IMR-90 (cell line): ENCODE results near the gene BCAS4. TPM values are rescaled to one million over a fixed set of nuclear protein-coding genes. Genes with fewer than 3 reads are reported as not detected.

Experiments used
- ATAC-seq: fragments of 200-7000 bp; cut with Tn5 transposase; 2 replicates; pipeline ENCODE4 v1.9.1; 2020; ENCODE audit warnings: low read depth, mild to moderate bottlenecking, moderate library complexity
- BruUV-seq: library from RNA; stranded (reverse); fragments of 400-500 nt; replicated peaks from 2 replicates; lab custom pipeline; 2021; lab: Mats Ljungman, UMichigan
- CTCF ChIA-PET: fragments of 300-600 bp; formaldehyde crosslinking; extraction: SDS; loops from one replicate; lab custom pipeline; 2021; ENCODE audit warnings: antibody characterized with exemption; lab: Yijun Ruan, JAX
- POLR2A ChIA-PET: fragments of 300-600 bp; sonication (Branson Sonifier 250); formaldehyde crosslinking; loops from one replicate; lab custom pipeline; 2022; ENCODE audit warnings: antibody characterized with exemption; ENCODE audit not compliant: unreplicated experiment; lab: Charles Lee
- DNase-seq: peaks from one replicate; pipeline ENCODE4 v3.0.0; 2013
- H2AFZ ChIP-seq: replicated peaks from 2 replicates; pipeline ENCODE3; 2013; ENCODE audit warnings: low read length, mild to moderate bottlenecking; ENCODE audit not compliant: poor library complexity
- H2AK5ac ChIP-seq: 2 replicates; pipeline ENCODE4 v1.6.1; 2013; ENCODE audit warnings: low read depth, low read length, inconsistent platforms
- H2AK9ac ChIP-seq: replicated peaks from 2 replicates; pipeline ENCODE3; 2013; ENCODE audit warnings: mild to moderate bottlenecking, low read depth, low read length, moderate library complexity; ENCODE audit not compliant: poor library complexity
- H2BK120ac ChIP-seq: 2 replicates; pipeline ENCODE4 v1.6.1; 2013; ENCODE audit warnings: low read depth, low read length, inconsistent platforms
- H2BK15ac ChIP-seq: 3 replicates; pipeline ENCODE4 v1.6.1; 2013; ENCODE audit warnings: low read depth, low read length, inconsistent platforms
- H2BK20ac ChIP-seq: 2 replicates; pipeline ENCODE4 v1.6.1; 2013; ENCODE audit warnings: low read depth, mild to moderate bottlenecking, inconsistent platforms, low read length, moderate library complexity
- H2BK5ac ChIP-seq: 2 replicates; pipeline ENCODE4 v1.6.1; 2013; ENCODE audit warnings: mild to moderate bottlenecking, low read depth, low read length, inconsistent platforms; ENCODE audit not compliant: poor library complexity, severe bottlenecking
- H3K14ac ChIP-seq: replicated peaks from 2 replicates; pipeline ENCODE4 v1.6.1; 2013; ENCODE audit warnings: low read depth, low read length, inconsistent platforms
- H3K18ac ChIP-seq: 2 replicates; pipeline ENCODE4 v1.6.1; 2013; ENCODE audit warnings: low read depth, low read length, control low read depth
- H3K23ac ChIP-seq: 2 replicates; pipeline ENCODE4 v1.6.1; 2013; ENCODE audit warnings: low read depth, low read length, inconsistent platforms
- H3K27ac ChIP-seq: 2 replicates; pipeline ENCODE4 v1.5.1; 2013; ENCODE audit warnings: mild to moderate bottlenecking, control low read depth, low read length; ENCODE audit not compliant: insufficient read depth
- H3K27me3 ChIP-seq: 2 replicates; pipeline ENCODE4 v1.6.1; 2013; ENCODE audit warnings: low read length; ENCODE audit not compliant: control insufficient read depth, insufficient read depth
- H3K36me3 ChIP-seq: 2 replicates; pipeline ENCODE4 v1.6.1; 2013; ENCODE audit warnings: low read length, mixed read lengths; ENCODE audit not compliant: control insufficient read depth, insufficient read depth
- H3K4ac ChIP-seq: 2 replicates; pipeline ENCODE4 v1.6.1; 2013; ENCODE audit warnings: low read depth, low read length, inconsistent platforms
- H3K4me1 ChIP-seq: 2 replicates; pipeline ENCODE4 v1.6.1; 2013; ENCODE audit warnings: low read length, mixed read lengths; ENCODE audit not compliant: control insufficient read depth, insufficient read depth
- H3K4me2 ChIP-seq: 2 replicates; pipeline ENCODE4 v1.6.1; 2013; ENCODE audit warnings: low read depth, mild to moderate bottlenecking, control low read depth, low read length, moderate library complexity
- H3K4me3 ChIP-seq: 2 replicates; pipeline ENCODE4 v1.5.1; 2013; ENCODE audit warnings: low read depth, mild to moderate bottlenecking, control low read depth, low read length, moderate library complexity; ENCODE audit not compliant: insufficient read depth
- H3K56ac ChIP-seq: 2 replicates; pipeline ENCODE4 v1.6.1; 2013; ENCODE audit warnings: low read length, inconsistent platforms; ENCODE audit not compliant: insufficient read depth; ENCODE audit errors: extremely low read depth
- H3K79me1 ChIP-seq, 2 experiments: 2 replicates each; pipeline ENCODE4 v1.6.1; 2013; ENCODE audit warnings: low read length in 2 of 2, inconsistent platforms in 1 of 2, low read depth in 1 of 2
- H3K9ac ChIP-seq: 2 replicates; pipeline ENCODE4 v1.6.1; 2013; ENCODE audit warnings: low read depth, low read length, control low read depth
- H3K9me1 ChIP-seq: 2 replicates; pipeline ENCODE4 v1.6.1; 2013; ENCODE audit warnings: low read length, inconsistent platforms; ENCODE audit not compliant: insufficient read depth
- H3K9me3 ChIP-seq: 2 replicates; pipeline ENCODE4 v1.6.1; 2013; ENCODE audit warnings: low read length; ENCODE audit not compliant: control insufficient read depth, insufficient read depth
- H4K20me1 ChIP-seq: 2 replicates; pipeline ENCODE4 v1.6.1; 2013; ENCODE audit warnings: low read length, inconsistent platforms; ENCODE audit not compliant: insufficient read depth
- H4K5ac ChIP-seq: 2 replicates; pipeline ENCODE4 v1.6.1; 2013; ENCODE audit warnings: mild to moderate bottlenecking, low read depth, low read length, control low read depth
- H4K8ac ChIP-seq, 2 experiments: 2 replicates each; pipeline ENCODE4 v1.6.1; 2013; ENCODE audit warnings: low read depth in 2 of 2, low read length in 2 of 2, control low read depth in 1 of 2, inconsistent platforms in 1 of 2
- H4K91ac ChIP-seq: 2 replicates; pipeline ENCODE4 v1.6.1; 2013; ENCODE audit warnings: low read depth, low read length, inconsistent platforms; ENCODE audit not compliant: insufficient read depth
- POLR2A ChIP-seq: IDR thresholded peaks from 2 replicates; pipeline ENCODE4 v1.6.1; 2012; ENCODE audit warnings: mild to moderate bottlenecking, low read depth, low read length
- whole genome bisulfite sequencing, 2 experiments: methylation state at CpG; one replicate each; pipeline versions ENCODE4 v1.1.5 to v1.1.7; 2013; ENCODE audit warnings: missing lambda C conversion rate in 2 of 2; ENCODE audit not compliant: insufficient read length in 1 of 2; ENCODE audit errors: extremely low coverage in 2 of 2; 5-methylcytosine and 5-hydroxymethylcytosine counted together
- dilution Hi-C: fragments of 300-500 bp; cut with HindIII; formaldehyde crosslinking; loops from one replicate; pipeline ENCODE4 v1.14.3; 2018; ENCODE audit warnings: low sequenced_read_pairs; ENCODE audit not compliant: unreplicated experiment
- in situ Hi-C: fragments of 300-500 bp; cut with MboI; formaldehyde crosslinking; loops from 3 replicates; pipeline ENCODE4 v1.14.3; 2019; ENCODE audit warnings: low sequenced_read_pairs, inconsistent platforms, mixed read lengths
- intact Hi-C: fragments of 100-400 bp; cut with micrococcal nuclease; formaldehyde crosslinking; loops from 2 replicates; pipeline ENCODE4 v1.10.0; 2022
- polyA plus RNA-seq, 3 experiments: library from polyadenylated mRNA; depleted of rRNA; stranded (reverse); fragments of >200 nt; gene quantifications; 2 replicates each; pipeline ENCODE4 v1.2.3, GENCODE V29; 2012; ENCODE audit warnings: low replicate concordance in 1 of 3
- total RNA-seq: library from RNA; depleted of rRNA; stranded (reverse); fragments of >200 nt; gene quantifications from 2 replicates; pipeline ENCODE4 v1.2.3, GENCODE V29; 2012

BCAS4 gene
- total and polyA plus RNA-seq, 2 of the 4 experiments (the other 2 are of a cell fraction) = 42.7 to 47.5 TPM

DNA sequence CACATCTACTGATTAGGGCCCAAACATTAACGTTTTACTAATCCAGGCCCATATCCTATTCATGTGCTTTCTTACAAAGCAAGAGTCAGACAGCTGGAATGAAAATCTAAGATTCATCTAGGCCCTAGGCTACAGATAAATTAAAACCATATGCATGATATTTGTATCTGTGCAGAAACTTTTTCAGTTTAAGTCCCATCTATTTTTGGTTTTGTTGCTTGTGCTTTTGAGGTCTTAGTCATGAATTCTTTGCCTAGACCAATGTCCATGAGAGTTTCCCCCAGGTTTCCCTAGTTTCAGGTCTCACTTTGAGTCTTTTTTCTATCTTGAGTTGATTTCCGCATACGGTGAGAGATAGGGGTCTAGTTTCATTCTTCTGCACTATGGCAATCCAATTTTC lies 116.2 kb downstream of the BCAS4 start:
- Histone ChIP-seq H3K27ac (no peak overlapping the region), H3K14ac (no peak overlapping the region), H2AFZ (no peak overlapping the region), H3K23ac (no peak overlapping the region), H3K36me3 (peaks cover 3% of the 10 kb centered on the region; the same call in 1 of the 2 replicates), H4K5ac (no peak overlapping the region), H3K9me1 (peaks cover 25% of the 10 kb centered on the region), H4K20me1 (peaks cover 94% of the 10 kb centered on the region), H2BK15ac (no peak overlapping the region), H4K8ac (no peak overlapping the region), H3K56ac (no peak overlapping the region), H3K18ac (no peak overlapping the region), H2AK9ac (no peak overlapping the region), H2BK20ac (no peak overlapping the region), H3K9ac (no peak overlapping the region), H3K4me2 (peak overlapping the region; percentile 56), H2BK120ac (no peak overlapping the region), H3K4me3 (no peak overlapping the region), H3K9me3 (no peaks in the 10 kb centered on the region), H3K4ac (no peak overlapping the region), H2AK5ac (no peak overlapping the region), H3K27me3 (no peaks in the 10 kb centered on the region), H3K79me1 (peaks cover 8 to 62% of the 10 kb centered on the region in 2 experiments; a peak in 3 of 4 replicates), H4K91ac (no peak overlapping the region), H2BK5ac (peak overlapping the region; percentile 41), H3K4me1 (peaks cover 23% of the 10 kb centered on the region)
- CTCF ChIA-PET = interaction anchor here (0.7 to 1.3 kb wide), 3 partner anchors 10 to 116 kb away, joined by 3 read pairs; partner anchors contain the start of gene BCAS4
- in situ Hi-C loops = no loop called here
- TF ChIP-seq POLR2A = no peak
- POLR2A ChIA-PET = interaction anchor here (0.6 kb wide), 1 partner anchor 279 kb away, joined by 4 read pairs; no protein-coding TSS in a partner anchor
- DNase-seq (peak; percentile 85), ATAC-seq (peak; percentile 38)
- dilution Hi-C loops = loop anchor here (25.0 kb wide), 1 partner anchor 99 kb away; no protein-coding TSS in a partner anchor
- intact Hi-C loops = loop anchor here (5.0 kb wide), 1 partner anchor 94 kb away; no protein-coding TSS in a partner anchor
- BruUV-seq = no TSS peak
- no CpG with 5 or more reads among the region's 3 CpGs for WGBS, 2 experiments
